Measurements from ENCODE around the gene POLL.

POLL gene

GRCh38 chr10:101560298-101561067, 27.6 kb downstream of the POLL start:
- no peaks in the 10 kb centered on the region for H3K79me2 ChIP-seq (ENCODE audit: control insufficient read depth, low read length)

GRCh38 chr10:101559596-101560297, 28.3 kb downstream of the POLL start:
- Histone ChIP-seq H3K36me3 (ENCODE audit: control insufficient read depth, low read length) (no peaks in the 10 kb centered on the region), H3K27ac (ENCODE audit: low read depth, low read length) (no peak overlapping the region), H3K79me2 (ENCODE audit: control insufficient read depth, low read length) (no peaks in the 10 kb centered on the region), H3K4me2 (ENCODE audit: low read length) (no peak overlapping the region), H3K9me3 (ENCODE audit: control insufficient read depth, insufficient read depth, low read length) (no peaks in the 10 kb centered on the region), H3K27me3 (ENCODE audit: control insufficient read depth, low read length) (peaks cover under 1% of the 10 kb centered on the region), H4K20me1 (ENCODE audit: control insufficient read depth, insufficient read depth, low read depth, low read length) (no peaks in the 10 kb centered on the region), H3K4me1 (ENCODE audit: control insufficient read depth, low read length) (no peaks in the 10 kb centered on the region), H3F3A (ENCODE audit: control insufficient read depth, insufficient read depth) (no peaks in the 10 kb centered on the region), H3K9me2 (replicated peaks; ENCODE audit: control insufficient read depth, low read length) (no peaks in the 10 kb centered on the region), H3K4me3 (ENCODE audit: low read length) (no peak overlapping the region)
- no peak for TF ChIP-seq CTCF (IDR thresholded peaks at IDR 0.05; ENCODE audit: low read depth, low read length, poor library complexity, severe bottlenecking)
- no peak for TF ChIP-seq EZH2phosphoT487 (IDR thresholded peaks at IDR 0.05; ENCODE audit: borderline replicate concordance, low read length)

More at GRCh38 chr10:101560298-101561067, 27.6 kb downstream of the POLL start:
- Histone ChIP-seq H3F3A (ENCODE audit: control insufficient read depth, insufficient read depth) (no peaks in the 10 kb centered on the region), H3K4me3 (ENCODE audit: low read length) (no peak overlapping the region), H3K9me3 (ENCODE audit: control insufficient read depth, insufficient read depth, low read length) (no peaks in the 10 kb centered on the region), H4K20me1 (ENCODE audit: control insufficient read depth, insufficient read depth, low read depth, low read length) (no peaks in the 10 kb centered on the region), H3K27ac (ENCODE audit: low read depth, low read length) (no peak overlapping the region), H3K4me1 (ENCODE audit: control insufficient read depth, low read length) (no peaks in the 10 kb centered on the region), H3K27me3 (ENCODE audit: control insufficient read depth, low read length) (peaks cover 8% of the 10 kb centered on the region), H3K36me3 (ENCODE audit: control insufficient read depth, low read length) (no peaks in the 10 kb centered on the region), H3K9me2 (replicated peaks; ENCODE audit: control insufficient read depth, low read length) (no peaks in the 10 kb centered on the region), H3K4me2 (ENCODE audit: low read length) (no peak overlapping the region)
- no peak for TF ChIP-seq EZH2phosphoT487 (IDR thresholded peaks at IDR 0.05; ENCODE audit: borderline replicate concordance, low read length)
- TF ChIP-seq CTCF (IDR thresholded peaks at IDR 0.05; ENCODE audit: low read depth, low read length, poor library complexity, severe bottlenecking): no peak

- Histone ChIP-seq H3K27me3 (ENCODE audit: control insufficient read depth, low read length) (no peaks in the 10 kb centered on the region), H3F3A (ENCODE audit: control insufficient read depth, insufficient read depth) (no peaks in the 10 kb centered on the region), H3K36me3 (ENCODE audit: control insufficient read depth, low read length) (no peaks in the 10 kb centered on the region), H3K9me3 (ENCODE audit: control insufficient read depth, insufficient read depth, low read length) (no peaks in the 10 kb centered on the region), H3K79me2 (ENCODE audit: control insufficient read depth, low read length) (no peaks in the 10 kb centered on the region), H3K27ac (ENCODE audit: low read depth, low read length) (no peak overlapping the region), H3K4me1 (ENCODE audit: control insufficient read depth, low read length) (no peaks in the 10 kb centered on the region), H3K4me3 (ENCODE audit: low read length) (no peak overlapping the region), H3K4me2 (ENCODE audit: low read length) (no peak overlapping the region), H3K9me2 (replicated peaks; ENCODE audit: control insufficient read depth, low read length) (no peaks in the 10 kb centered on the region), H4K20me1 (ENCODE audit: control insufficient read depth, insufficient read depth, low read depth, low read length) (no peaks in the 10 kb centered on the region)
- TF ChIP-seq EZH2phosphoT487 (IDR thresholded peaks at IDR 0.05; ENCODE audit: borderline replicate concordance, low read length): no peak
- no peak for TF ChIP-seq CTCF (IDR thresholded peaks at IDR 0.05; ENCODE audit: low read depth, low read length, poor library complexity, severe bottlenecking)
These were observed 29.1 kb downstream of the POLL start for GRCh38 chr10:101558671-101559595.

Data from DOHH2 (cell line).